Skeletal muscle satellite cell (primary cell): ENCODE results near the gene RANBP1.
"Not testable (repeated sequence)": the region's sequence is repeated elsewhere in the genome, so short reads cannot be mapped to it uniquely, and the experiment has no call there.

Experiments used
- H3K27me3 ChIP-seq: 2 replicates; pipeline ENCODE4 v1.7.0; 2013; ENCODE audit warnings: low read length; ENCODE audit not compliant: control insufficient read depth, insufficient read depth
- H3K36me3 ChIP-seq: 2 replicates; pipeline ENCODE4 v1.7.0; 2013; ENCODE audit warnings: mild to moderate bottlenecking, control low read depth, low read length; ENCODE audit not compliant: insufficient read depth
- H3K4me1 ChIP-seq: 2 replicates; pipeline ENCODE4 v1.7.0; 2013; ENCODE audit warnings: low read length; ENCODE audit not compliant: control insufficient read depth, insufficient read depth
- H3K4me2 ChIP-seq: 2 replicates; pipeline ENCODE4 v1.7.0; 2013; ENCODE audit warnings: mild to moderate bottlenecking, low read length
- H3K4me3 ChIP-seq: 2 replicates; pipeline ENCODE4 v1.7.0; 2013; ENCODE audit warnings: low read length
- H3K9ac ChIP-seq: 2 replicates; pipeline ENCODE4 v1.7.0; 2013; ENCODE audit warnings: mild to moderate bottlenecking, low read depth, low read length, moderate library complexity
- H3K9me3 ChIP-seq: replicated peaks from 2 replicates; pipeline ENCODE4 v1.7.0; 2013; ENCODE audit warnings: mild to moderate bottlenecking, control low read depth, low read length

RANBP1 gene

DNA sequence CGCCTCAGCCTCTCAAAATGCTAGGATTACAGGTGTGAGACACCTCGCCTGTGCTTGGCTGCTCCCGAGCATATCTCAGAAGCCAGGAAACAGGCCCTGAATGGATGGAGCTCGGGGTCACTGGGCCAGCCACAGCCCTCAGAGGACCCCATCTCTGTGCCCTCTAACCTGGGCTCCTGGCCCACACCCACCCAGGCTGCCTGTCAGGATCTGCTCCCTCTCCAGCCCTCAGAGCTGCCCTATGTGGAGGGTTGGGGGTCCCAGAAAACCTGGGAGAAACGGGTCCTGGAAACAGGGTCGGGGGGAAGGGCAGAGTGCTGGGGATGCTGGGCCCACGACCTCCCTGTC, 40.1 kb downstream of the RANBP1 start:
- H3K9me3 ChIP-seq: no peaks in the 10 kb centered on the region
- no peaks in the 10 kb centered on the region for H3K36me3 ChIP-seq
- H3K4me3 ChIP-seq: no peak overlapping the region
- H3K4me1 ChIP-seq: no peaks in the 10 kb centered on the region
- no peak overlapping the region for H3K4me2 ChIP-seq
- peaks cover 5% of the 10 kb centered on the region for H3K27me3 ChIP-seq
- no peak overlapping the region for H3K9ac ChIP-seq

DNA sequence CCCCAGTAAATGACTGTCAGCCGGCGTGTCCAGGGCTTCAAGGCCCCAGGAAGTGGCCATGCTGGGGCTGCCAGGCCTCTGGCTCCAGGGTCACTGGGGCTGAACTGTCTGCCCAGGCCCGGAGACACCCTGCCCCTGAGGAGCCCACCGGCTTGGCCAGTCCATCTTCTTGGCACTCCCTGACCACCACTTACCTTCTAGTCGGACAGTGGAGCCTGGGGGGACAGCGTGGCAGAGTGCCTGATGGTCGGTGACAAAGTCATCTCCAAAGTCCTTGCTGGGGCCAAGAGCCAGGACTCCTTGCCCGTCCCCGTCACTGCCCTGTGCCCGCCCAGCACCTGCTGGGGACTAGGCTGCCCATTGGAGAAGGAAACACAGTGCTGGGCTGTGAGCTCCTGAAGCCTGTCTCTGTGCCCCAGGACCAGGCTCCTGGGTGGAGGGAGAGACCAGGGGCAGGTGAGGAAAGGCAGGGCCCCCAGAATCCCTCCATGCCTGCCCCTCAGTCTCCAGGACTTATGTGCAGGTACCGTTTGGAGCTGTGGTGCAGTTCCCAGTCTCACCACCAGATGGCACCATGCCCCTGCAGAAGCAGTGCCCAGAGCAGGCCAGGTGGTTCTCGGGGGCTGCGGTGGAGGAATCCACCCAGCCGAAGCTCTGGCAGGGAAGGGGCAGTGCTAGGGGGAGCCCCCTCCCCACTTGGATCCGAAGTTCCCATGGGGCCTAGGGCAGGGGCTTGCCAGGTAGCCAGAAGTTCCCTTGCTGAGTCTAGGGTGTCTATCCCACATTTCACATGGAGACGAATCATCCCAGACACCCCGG, 40.9 kb downstream of the RANBP1 start:
- Histone ChIP-seq H3K4me1 (no peaks in the 10 kb centered on the region), H3K9ac (no peak overlapping the region), H3K4me3 (no peak overlapping the region), H3K27me3 (peaks cover 5% of the 10 kb centered on the region), H3K4me2 (no peak overlapping the region), H3K9me3 (no peaks in the 10 kb centered on the region), H3K36me3 (no peaks in the 10 kb centered on the region)

DNA sequence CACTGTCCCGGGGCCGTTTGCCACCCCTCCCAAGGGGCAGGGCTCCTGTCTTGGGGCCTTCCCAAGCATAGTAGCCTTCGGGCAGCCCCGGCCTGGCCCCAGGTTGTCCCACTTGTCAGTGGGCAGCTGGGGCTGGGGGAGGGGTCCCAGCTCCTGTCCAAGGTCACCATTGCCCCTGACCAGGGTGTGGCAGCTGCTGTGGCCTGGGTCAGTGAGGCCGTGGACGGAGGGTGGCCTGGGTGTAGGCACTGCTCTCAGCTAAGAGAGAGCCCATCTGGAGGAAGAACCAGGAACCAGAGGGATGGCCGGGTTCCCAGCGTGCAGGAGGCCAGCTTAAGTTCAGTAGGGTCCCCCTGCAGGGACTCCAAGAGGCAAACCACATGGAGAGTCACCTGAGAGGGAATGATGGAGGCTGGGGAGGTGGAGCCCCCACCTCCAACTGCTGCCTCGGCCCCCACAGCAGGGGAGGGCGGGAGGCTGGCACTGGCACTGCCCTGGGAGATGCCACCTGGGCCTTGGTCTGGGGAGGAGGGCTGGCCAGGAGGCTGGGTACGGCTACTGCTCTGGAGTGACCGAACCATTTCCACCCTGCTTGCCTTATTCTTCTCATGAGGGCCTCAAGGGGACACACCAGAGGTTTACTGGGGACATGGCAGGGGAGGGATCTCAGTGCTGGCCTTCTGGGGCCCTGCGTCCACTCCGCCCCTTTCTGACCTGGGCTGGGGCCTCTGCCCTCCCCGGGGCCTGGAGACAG, 41.7 kb downstream of the RANBP1 start:
- no peaks in the 10 kb centered on the region for H3K4me1 ChIP-seq
- peaks cover 5% of the 10 kb centered on the region for H3K27me3 ChIP-seq
- no peak overlapping the region for H3K9ac ChIP-seq

DNA sequence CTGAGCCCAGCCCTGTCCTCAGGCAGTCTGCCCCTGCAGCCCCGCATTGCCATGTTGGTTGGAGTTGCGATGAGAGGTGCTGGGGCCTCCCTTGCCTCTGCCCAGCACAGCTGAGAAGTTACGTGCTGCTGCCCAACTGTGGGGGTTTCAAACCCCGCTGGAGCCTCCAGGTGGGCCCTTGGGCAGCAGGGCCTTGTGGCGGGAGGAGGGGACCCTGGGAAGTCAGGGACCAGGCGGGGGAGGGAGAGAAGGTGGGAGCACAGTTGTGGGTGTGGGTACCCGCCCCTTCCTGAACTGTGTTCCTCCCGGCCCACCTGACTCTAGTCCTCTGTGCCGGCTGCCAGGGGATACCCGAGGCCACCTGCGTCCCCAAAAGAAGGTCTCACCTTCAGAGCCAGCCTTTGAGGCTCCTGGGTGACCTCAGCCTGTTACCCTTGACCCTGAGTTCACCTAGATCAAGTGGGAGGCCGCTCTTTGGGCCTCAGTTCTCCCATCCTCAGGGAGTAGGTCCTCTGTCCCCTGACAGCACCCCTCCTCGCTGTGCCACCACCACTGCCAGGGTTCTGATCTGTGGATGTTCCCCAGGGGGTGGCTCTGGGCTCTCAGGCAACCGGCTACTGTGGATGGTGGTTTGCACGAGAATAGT, 42.6 kb downstream of the RANBP1 start:
- Histone ChIP-seq H3K27me3 (peaks cover 5% of the 10 kb centered on the region), H3K4me2 (no peak overlapping the region), H3K9me3 (no peaks in the 10 kb centered on the region), H3K9ac (no peak overlapping the region), H3K4me1 (no peaks in the 10 kb centered on the region), H3K36me3 (no peaks in the 10 kb centered on the region), H3K4me3 (no peak overlapping the region)

More for the DNA sequence above, 41.7 kb downstream of the RANBP1 start:
- Histone ChIP-seq H3K4me3 (no peak overlapping the region), H3K4me2 (no peak overlapping the region), H3K9me3 (no peaks in the 10 kb centered on the region), H3K36me3 (no peaks in the 10 kb centered on the region)

DNA sequence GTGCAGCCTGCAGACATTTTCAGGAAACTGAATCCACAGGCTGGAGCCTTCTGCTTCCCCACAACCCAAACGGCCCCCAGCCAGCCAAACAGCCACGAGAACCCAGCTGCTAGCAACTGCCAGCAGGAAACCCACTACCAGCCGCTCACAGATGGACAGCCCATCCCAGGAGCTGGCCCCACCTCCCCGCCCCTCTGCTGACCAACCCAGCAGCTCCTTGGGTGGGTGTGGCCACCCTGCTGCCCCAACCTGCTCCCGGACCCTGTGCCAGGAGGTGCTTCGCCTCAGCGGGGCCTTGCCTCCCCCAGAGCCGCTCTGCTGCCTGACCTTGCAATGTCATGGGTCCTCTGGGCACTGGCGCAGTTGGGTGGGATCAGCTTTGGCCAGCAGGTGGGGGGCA, 43.2 kb downstream of the RANBP1 start:
- H3K9ac ChIP-seq: no peak overlapping the region
- no peak overlapping the region for H3K4me2 ChIP-seq
- H3K4me3 ChIP-seq: no peak overlapping the region
- no peaks in the 10 kb centered on the region for H3K36me3 ChIP-seq
- no peaks in the 10 kb centered on the region for H3K4me1 ChIP-seq
- peaks cover 5% of the 10 kb centered on the region for H3K27me3 ChIP-seq
- H3K9me3 ChIP-seq: no peaks in the 10 kb centered on the region

DNA sequence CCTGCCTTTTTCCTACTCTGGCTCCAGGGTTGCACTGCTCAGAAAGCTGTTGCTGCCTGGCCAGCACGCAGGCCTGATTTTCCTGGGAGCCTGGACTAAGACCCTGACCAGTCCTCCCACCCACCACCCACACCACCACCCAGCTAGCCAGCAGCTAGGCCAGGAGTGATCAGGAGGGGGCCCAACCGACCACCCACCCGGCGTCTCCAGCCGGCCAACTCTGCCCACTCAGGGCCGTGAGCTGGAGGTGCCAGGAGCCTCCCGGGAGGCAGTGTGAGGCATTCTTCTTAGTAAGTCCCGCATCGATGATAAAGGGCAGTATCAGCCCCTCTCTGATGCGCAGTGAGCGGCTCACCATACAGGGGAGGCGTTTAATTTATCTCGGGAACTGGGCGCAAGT, 43.6 kb downstream of the RANBP1 start:
- H3K9me3 ChIP-seq, H3K36me3 ChIP-seq, H3K27me3 ChIP-seq, H3K4me1 ChIP-seq, H3K4me2 ChIP-seq, H3K9ac ChIP-seq, H3K4me3 ChIP-seq: not testable (repeated sequence)

DNA sequence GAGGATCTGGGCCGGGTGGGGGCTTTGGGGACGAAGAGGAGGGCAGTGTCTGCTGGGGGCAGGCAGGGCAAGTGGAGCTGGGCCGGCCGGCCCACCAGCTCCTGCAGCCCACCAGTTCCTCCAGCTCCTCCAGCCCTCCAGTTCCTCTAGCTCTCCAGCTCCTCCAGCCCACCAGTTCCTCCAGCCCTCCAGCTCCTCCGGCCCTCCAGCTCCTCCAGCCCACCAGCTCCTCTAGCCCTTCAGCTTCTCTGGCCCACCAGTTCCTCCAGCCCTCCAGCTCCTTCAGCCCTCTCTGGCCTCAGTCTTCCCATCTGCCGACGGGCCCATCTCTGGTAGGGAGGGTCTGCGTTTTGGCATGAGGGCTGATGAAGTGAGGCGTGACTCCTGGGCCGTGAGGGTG, 44.1 kb downstream of the RANBP1 start:
- no peak overlapping the region for H3K9ac ChIP-seq

DNA sequence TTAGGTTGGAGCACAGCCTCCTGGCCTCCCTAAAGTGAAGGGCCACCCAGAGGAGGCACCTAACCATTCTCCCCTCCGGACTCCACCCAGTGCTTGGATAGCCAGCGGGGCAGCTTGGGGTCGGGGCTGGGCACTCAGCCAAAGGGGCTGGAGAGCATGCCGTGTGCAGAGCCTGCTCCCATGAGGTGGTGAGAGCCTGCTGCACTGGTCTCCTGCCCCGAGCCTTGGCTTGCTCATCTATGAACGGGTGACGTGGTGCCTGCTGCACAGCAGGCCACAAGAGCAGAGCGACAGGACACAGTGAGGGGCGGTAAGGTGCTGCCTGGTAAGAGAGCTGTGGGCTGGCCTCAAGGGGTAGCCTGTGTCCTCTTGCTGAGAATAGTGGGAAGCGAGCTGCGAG, 49.0 kb downstream of the RANBP1 start:
- Histone ChIP-seq H3K4me1 (no peaks in the 10 kb centered on the region), H3K27me3 (peaks cover 5% of the 10 kb centered on the region), H3K9me3 (no peaks in the 10 kb centered on the region), H3K9ac (no peak overlapping the region), H3K4me2 (no peak overlapping the region), H3K4me3 (no peak overlapping the region), H3K36me3 (no peaks in the 10 kb centered on the region)

More for the DNA sequence above, 44.1 kb downstream of the RANBP1 start:
- Histone ChIP-seq H3K4me2 (no peak overlapping the region), H3K4me3 (no peak overlapping the region), H3K4me1 (no peaks in the 10 kb centered on the region), H3K27me3 (peaks cover 5% of the 10 kb centered on the region), H3K36me3 (no peaks in the 10 kb centered on the region), H3K9me3 (no peaks in the 10 kb centered on the region)

DNA sequence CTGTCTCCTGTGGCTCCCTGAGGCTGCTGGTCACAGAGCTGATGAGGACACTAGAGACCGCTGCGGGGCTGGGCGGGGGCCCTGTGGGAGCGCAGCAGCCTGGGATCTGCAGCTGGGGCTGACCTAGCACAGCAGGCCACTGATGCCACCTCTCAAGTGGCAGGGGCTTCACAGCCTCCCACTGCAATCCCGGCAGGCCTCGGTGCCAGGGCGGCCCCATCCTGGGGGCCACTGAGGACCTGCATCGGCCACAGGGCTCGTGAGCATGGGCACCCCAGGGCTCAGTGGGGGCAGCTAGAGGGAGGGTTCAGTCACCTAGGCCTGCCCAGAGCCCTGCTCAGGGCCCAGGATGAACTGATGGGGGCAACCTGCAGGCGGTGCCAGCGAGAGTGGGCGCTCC, 49.5 kb downstream of the RANBP1 start:
- Histone ChIP-seq H3K4me1 (no peaks in the 10 kb centered on the region), H3K9ac (no peak overlapping the region), H3K27me3 (peaks cover 3% of the 10 kb centered on the region), H3K4me2 (no peak overlapping the region), H3K4me3 (no peak overlapping the region), H3K36me3 (no peaks in the 10 kb centered on the region), H3K9me3 (no peaks in the 10 kb centered on the region)

DNA sequence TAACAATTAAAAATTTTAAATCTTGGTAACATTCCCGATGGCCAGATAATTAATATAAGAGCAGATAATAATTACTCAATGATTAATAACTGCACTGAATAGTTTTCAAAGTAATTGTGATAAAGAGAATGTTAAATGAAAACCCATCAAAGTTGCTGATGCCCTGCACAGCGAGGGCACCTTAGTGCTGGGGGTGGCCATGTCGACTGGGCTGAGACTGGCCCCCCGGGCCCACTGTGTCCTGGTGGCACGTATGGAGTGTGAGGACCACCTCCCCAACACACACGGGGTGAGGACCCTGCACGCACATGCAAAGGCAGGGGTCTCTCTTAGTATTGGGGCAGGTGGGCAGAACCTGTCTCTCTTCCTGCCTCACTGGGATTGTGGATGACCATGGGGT, 50.0 kb downstream of the RANBP1 start:
- H3K27me3 ChIP-seq: peaks cover 6% of the 10 kb centered on the region
- H3K4me2 ChIP-seq: no peak overlapping the region
- H3K4me3 ChIP-seq: no peak overlapping the region
- H3K36me3 ChIP-seq: no peaks in the 10 kb centered on the region
- no peak overlapping the region for H3K9ac ChIP-seq
- H3K4me1 ChIP-seq: no peaks in the 10 kb centered on the region
- H3K9me3 ChIP-seq: no peaks in the 10 kb centered on the region

DNA sequence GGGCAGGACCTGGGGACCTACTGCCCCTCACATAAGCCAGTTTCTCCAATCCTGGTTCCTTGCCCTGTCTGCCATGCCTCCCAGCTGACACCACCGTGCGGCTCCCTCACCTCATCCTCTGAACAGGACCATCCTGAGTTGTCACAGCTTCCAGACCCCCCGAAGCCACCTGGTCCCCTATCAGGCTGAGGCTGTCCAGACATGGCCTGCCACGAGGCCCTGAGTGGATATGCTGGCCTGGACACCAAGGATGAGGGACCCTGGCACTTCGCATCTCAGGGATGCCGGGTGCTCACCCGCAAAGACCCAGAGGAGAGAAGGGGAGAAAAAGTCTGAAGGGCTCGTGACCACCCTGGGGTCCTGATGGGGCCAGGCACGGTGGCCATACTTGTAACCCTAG, 50.8 kb downstream of the RANBP1 start:
- no peak overlapping the region for H3K9ac ChIP-seq
- peaks cover 6% of the 10 kb centered on the region for H3K27me3 ChIP-seq
- H3K4me3 ChIP-seq: no peak overlapping the region

More for the DNA sequence above, 50.8 kb downstream of the RANBP1 start:
- Histone ChIP-seq H3K36me3 (no peaks in the 10 kb centered on the region), H3K4me2 (no peak overlapping the region), H3K4me1 (no peaks in the 10 kb centered on the region), H3K9me3 (no peaks in the 10 kb centered on the region)
